ENCODE data around the gene TLE4.

GRCh38 chr9:79692857-79693571 lies 121.2 kb downstream of the TLE4 start:
- TF ChIP-seq CTCF (IDR thresholded peaks at IDR 0.05) (no peak), POLR2A (IDR thresholded peaks at IDR 0.05) (no peak), EP300 (IDR thresholded peaks at IDR 0.05; ENCODE audit: low read depth) (no peak)
